Fibroblast of skin of left quadriceps (primary cell): Measurements from ENCODE around the gene JAK1.

Experiments used
- DNase-seq, 2 experiments: peaks; one replicate each; pipeline ENCODE4 v3.0.0-alpha.2; 2013; ENCODE audit warnings: low read depth in 2 of 2

JAK1 gene

DNA sequence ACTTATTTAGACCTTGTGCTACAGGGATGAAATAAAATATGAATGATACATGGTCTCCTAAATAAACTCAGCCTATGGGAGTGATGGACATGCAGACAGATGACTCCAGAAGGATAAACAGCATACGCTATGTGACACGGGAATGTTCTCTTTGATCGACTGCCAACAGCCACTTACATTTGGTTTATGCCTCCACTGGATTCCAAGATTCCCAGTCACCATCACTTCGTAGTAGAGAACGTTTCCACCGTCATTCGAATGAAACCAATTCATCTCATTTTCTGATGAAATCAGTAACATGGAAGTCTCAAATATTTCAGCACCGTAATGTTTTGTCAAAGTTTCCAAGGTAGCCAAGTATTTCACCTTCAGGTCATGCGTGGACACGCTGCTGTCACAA lies 99.7 kb downstream of the JAK1 start:
- no peak for DNase-seq

DNA sequence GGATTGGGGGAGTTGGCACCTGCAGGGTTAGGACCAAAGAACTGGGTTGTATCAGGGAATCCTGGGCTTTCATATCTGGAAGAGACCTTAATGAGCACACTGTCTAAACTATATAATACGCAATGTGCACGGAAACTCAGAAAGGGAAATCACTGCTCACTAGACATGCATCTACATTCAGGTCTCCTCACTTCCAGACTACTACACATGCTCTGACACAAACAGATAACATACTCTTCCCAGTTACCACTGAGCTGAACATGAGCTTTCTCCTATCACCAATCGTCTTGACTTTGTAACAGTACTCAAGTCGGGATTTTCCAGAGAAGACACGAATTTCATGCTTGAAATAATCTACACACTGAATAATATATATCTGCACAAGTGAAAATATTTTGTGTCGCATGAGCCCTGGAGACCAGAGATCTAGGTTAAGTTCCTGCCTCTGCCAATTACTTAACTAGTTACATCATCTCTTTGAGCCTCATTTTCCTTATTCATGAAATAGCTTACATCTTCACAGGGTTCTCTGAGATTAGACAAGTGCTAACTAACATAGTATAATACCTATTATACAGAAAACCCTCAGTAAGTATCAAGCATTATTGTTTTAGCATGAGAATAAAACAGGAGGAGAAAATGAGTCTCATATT lies 101.1 kb downstream of the JAK1 start:
- DNase-seq: no peak

DNA sequence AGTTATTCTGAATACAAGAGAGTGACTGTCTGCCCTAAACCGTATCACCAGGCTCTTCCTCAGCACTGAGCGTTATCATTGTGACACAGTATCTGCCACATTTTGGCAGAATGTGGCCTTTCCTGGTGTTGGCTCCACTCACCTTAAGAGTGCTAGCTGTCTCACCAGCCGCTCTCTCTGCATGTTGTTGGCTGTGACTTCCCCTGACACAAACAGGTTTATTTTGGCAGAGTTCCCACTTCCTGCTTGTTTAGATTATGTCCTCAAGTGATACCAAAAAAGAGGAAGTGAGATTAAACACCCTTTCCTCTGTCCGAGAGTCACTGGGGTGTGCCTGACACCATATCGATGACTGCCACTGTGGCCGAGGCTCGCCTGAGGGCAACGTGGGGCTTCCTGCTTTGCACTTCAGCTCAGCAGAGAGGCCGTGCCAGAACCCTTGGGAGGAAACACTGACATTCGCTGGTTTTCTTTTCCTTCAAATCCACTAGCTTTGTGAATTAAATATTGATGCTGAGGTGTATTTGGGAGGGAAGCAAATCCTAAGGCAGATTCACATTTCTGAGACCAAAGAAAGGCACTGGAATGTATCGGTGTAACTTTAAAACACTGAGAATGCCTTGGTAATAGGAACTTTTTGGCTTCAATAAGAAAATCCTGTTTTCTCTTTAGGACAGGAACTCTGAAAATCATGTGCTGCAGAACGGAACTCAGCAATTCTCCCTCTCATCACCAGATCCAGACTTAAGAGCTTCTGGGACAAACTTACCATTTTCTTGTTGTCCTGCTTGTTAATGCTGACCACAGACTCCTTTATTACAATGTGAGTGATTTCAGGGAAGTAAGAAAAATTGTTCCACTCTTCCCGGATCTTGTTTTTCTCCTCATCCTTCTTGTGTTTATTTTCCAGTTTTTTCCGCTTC lies 102.1 kb downstream of the JAK1 start:
- DNase-seq: no peak

DNA sequence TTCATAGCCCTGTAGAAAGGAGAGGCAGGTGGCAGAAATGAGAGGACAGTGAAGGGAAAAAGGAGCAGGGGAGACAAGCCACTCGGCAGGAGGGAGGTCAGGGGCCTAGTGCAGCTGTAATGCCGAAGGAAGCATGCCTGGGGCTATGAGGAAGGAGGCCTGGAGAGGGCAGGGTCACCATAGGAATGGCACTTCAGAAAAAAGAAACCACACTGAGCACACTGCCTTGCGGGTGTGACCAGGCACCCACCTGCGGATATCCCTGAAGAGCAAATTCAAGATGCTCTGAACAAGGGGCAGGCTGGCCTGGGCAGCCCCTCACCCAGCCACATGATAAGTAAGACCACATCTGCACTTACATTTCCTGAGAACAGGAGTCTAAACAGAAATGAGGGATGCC lies 104.7 kb downstream of the JAK1 start:
- DNase-seq: no peak

DNA sequence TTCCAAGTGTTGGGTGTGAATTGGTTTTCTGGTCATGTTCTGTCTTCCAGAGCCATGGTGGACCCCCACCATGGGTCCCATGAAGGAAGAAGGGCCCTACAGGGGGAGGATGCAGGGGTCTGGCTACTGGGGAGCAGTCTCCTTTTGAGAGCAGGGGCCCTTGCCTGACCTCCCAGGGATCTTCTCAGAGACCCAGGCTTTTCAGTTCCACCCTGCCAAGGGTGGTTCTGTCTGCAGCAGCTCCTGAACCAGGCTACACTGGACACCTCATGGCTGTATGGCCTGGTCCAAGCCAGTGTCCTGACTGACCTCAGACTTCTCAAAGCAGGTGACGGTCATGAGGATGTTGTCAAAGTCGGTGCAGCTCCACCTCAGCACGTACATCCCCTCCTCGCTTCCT lies 109.0 kb downstream of the JAK1 start:
- no peak for DNase-seq

DNA sequence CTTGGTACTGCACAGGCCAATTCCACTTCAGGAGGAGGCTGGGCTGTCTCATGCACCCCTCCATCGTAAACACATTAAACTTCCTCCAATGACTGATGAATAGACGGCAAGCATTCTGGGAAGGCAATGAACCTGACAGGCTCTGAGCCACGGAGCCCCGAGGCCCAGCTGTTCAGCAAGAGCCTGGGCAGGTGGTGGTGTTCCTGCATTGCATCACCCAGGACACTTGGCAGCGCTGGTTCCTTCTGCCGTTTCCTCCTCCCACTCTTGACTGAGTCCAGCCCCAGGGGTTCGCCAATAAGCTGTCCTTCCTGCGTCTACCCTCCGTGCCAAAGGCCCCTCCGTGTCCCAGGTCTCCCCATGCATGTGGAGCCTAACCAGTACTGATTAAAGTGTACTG lies 109.8 kb downstream of the JAK1 start:
- DNase-seq: no peak

DNA sequence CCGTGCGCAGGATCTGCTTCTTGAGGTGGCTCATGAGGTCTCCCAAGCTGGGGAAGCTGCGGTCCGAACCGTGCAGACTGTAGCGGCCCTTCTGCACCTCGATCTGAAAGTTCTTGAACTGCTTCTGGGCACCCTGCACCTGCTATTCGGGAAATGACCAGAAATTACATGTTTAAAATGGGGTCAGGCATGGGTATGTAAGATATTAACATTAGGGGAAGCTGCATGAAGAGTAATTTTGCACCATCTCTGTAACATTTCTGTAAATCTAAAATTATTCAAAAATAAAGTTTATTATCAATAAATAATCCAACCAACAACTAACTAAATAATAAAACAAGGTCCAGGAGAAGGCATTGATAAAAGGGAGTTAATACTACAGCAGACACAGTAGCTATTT lies 110.8 kb downstream of the JAK1 start:
- no peak for DNase-seq

DNA sequence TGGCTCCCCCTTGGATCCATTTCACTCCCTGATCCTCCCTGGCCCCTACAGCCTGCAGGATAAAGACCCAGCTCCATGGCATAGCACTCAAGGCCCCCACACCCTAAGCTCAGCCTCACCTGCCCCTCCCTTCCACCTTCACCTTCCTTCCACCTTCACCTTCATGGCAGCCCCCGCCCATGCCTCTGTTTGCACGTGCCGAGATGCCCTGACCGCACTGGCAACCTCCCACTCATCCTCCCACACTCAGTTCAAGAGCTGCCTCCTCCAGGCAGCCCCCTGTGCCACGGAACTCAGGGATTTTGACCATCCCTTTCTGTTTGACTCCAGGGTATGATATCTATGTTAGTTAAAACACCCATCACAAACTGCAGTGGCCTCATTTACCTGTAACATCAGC lies 111.7 kb downstream of the JAK1 start:
- no peak for DNase-seq

DNA sequence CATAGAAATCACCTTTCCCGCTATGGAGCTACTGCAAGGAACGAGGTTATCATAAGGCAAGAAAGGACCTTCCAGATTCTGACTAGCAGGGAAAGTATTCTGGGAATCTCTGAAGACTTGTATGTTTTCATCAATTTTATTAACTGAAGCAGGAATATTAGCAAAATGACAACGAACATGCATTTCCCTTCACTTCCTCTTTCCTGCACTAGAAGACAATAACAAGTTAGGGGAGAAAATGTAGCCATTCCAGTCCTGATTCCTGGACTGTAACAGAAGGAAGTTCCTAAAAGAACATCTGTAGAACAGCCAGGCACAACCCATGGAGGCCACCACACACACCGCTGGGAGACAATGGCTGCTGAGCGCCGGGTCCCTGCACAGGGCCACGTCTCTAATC lies 114.7 kb downstream of the JAK1 start:
- no peak for DNase-seq

DNA sequence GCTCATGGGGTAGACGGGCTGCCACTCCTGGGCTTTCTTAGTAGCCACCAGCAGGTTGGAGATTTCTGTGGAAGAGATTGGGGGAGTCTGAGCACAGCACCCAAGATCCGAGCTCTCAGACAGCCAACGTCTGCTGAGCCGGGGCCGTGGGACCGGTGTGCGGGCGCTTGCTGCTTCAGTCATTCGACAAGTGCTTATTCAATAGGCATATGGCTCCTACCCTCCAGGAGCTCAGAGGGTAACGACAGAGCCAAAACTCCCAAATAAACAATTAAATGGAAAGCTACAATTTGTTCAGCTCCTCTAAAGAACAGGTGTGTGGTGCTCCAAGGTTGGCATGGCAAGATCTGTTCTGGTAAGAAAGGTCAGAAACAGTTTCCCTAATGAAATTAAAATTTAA lies 115.5 kb downstream of the JAK1 start:
- no peak for DNase-seq

DNA sequence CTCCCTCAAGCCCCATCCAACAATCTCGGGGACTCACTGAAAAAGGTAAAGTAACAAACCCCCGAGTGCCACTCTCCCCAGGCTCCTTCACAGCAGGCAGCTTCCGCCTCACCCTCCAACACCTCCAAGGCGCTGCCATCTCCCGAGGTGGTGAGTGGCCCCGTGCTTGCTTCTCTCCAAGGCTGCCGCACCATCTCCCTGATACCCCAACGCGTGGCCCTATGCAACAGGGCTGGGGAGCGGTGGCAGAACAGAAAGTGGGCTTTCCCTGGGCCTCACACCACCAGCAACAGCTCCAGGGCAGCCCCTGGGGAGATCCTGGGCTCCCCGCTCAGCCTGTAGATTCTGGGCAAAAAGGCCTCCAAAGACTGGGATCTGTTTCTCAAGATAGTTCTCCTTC lies 116.4 kb downstream of the JAK1 start:
- no peak for DNase-seq

DNA sequence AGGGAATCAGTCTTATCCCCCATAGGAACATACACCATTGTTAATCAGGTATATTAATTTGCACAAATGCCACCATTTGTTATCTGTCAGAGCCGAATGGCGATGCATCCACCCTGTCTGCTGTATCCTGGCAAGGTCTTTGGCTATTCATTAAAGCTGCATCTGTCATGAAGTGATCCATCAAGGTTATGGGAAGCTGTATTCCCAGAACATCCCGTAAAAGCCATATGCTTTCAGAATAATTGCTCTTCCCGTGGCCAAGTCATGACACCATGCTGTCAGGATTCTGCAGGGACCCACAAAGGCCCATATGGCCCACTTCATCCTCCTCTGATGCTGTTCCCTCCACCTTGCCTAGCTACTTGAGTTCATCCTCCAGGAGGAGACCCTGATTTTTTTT lies 117.5 kb downstream of the JAK1 start:
- DNase-seq: no peak

DNA sequence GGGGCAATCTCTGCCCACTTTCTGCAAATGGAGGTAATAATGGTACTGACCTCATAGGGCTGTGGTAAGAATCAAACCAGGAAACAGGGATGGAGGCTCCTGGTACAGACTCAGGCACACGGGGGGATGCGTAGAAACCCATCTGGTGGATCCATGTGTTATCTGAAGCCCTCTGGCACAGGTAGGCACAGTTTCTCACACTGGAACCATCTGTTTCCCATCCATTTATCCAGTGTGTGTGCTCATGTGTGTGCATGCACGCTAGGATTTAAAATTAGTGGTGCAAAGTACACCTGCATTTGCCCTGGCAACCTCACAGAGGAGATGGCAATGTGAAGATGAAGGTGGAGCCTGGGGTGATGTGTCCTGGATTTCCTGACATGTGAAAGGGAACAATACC lies 118.2 kb downstream of the JAK1 start:
- no peak for DNase-seq

DNA sequence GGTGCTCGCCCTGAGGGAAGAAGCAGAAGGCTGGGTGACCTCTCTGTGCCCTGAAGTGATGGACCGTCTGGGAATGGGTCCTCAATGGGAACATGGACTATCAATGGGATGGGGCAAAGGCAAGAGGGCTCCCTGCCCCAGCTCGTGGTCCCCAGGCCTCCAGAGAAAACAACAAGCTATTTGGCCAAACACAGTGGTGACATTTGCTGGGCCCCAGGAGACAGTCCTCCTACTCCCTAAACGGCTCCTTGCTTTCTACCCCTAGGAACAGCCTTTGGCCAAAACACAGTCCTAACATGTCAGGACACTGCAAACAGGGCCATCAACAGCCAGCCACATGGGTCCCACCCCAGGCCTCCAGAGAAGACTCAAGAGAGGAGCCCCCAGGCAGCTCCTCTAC lies 118.7 kb downstream of the JAK1 start:
- no peak for DNase-seq

DNA sequence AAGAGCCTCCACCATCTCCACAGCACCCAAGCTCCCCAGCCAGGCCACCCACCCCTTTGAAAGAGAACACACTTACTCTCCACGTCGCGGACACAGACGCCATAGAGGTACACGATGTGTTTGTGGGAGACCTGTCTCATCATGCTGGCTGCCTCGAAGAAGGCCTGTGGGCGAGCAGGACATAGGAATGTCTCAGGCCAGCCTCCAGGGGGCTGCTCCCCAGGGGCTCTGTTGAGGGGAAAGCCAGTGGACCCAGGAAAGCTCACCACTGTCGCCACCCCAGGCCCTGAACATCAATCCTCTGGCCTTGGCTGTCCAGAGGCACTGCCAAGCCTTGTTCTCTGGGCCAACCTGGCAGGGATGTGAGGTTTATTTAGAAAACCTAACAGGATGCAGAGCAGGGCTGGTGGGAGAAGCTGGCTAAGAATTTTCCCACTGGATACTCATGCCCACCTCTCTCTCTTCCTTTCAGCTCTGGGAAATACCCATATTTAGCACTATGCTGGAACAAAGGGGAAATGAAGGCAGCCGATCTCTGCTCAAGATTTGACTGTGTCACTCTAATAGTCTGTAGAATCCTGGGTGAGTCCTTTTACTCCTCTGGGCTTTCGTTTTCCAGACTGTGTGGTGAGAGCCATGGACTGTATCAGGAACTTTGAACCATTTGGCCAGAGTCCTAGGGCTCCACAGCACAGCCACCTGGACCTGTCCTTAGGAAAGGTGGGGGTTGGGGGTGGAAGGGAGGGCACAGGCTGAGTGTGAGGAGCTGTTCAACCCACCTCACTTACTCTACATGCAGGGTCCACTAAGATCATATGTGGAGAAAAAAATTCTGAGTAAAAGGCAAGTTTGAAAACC lies 119.5 kb downstream of the JAK1 start:
- no peak for DNase-seq

DNA sequence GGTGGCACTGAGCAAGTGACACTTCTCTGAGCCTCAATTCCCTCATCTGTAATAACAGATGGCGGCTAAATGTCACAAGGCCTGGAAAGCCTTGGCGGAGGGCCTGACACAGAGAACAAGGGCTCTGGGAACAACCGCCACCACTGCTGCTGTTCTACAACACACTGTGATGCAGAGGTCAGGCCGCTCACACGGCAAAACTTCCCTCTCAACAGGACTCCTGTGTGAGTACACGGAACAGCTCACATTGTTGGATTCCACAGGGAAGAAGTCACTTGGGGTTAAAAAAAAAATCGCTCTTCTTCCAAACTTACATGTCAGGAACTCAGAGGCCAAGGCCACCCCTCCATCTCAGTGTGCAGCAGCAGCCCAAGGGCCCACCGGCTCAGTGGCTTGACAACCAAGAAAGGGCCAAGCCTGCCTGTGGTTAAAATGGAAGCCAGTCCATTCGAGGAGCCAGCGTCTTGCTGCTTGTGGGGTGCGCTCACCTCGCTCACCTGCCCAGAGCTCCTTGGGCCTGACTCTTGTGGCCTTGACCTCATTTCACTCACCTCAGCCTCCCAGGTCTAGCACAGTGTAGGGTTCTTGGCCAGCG lies 120.4 kb downstream of the JAK1 start:
- no peak for DNase-seq

DNA sequence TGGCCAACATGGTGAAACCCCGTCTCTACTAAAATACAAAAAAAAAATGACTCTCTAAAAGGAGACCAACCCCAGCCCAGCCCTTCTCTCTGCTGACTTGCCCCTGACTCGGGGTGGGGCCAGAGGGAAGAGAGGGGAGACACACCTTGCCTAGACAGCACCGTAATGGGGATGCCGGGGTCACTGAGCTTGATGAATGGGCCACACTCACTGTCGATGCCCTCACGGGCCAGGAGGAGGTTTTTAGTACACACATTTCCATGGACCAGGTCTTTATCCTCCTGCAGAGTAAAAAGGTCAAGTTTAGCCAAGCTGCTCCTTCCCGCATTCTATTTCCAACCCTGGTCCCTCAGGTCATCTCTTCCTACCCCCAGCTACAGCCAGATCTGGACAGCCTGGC lies 121.7 kb downstream of the JAK1 start:
- DNase-seq: no peak

DNA sequence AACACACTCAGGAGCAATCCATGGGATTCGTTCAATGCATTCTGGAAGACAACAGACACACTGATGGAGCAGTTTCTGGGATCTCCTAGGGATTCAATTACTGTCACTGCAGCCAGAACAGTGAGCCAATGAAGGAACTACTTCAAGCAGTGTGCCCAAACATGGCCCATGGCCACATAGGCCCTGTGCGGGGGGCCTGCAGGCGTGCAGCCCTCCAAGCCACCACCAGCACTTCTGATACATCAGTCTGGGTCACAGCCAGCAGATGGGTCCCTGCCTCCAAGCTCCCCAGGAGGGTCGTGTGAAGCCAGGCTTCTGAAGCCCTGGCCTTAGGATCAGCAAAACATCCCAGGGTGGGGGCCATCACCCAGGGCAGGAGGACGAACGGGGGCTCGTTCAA lies 122.2 kb downstream of the JAK1 start:
- no peak for DNase-seq

DNA sequence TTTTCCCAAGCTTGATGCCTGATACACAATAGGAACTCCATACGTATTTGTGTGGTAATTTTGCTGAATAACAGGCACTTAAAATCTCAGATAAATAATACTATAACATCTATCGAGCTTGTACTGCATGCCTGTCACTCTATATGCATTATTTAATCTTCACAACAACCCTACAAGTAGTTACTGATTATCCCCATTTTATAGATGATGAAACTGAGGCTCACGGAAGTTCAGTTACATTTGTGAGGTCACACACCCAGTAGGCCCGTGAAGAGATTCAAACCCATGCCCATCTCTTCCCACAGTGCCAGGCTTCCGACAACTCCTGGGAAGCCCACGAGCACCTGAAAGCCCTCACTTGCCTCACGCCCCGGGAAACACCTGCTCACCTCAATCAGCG lies 122.7 kb downstream of the JAK1 start:
- no peak for DNase-seq

DNA sequence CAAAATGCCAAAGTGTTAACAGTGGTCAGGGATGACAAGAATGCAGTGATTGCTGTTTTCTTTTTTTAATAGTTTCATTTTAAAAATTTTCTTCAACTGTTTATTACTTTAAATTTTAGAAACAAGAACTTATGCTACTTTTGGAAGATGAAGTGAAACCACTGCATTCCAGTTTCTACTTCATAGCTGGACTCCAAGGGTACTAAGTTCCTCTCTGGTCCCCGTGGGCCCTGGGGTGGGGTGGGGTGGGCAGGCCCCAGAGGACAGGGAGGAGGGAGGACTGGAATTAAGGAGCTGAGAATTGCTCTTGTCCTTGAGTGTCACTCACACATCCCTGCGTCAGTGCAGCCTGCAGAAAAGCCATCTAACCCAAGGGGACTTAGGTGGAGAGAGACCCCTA lies 124.1 kb downstream of the JAK1 start:
- no peak for DNase-seq

DNA sequence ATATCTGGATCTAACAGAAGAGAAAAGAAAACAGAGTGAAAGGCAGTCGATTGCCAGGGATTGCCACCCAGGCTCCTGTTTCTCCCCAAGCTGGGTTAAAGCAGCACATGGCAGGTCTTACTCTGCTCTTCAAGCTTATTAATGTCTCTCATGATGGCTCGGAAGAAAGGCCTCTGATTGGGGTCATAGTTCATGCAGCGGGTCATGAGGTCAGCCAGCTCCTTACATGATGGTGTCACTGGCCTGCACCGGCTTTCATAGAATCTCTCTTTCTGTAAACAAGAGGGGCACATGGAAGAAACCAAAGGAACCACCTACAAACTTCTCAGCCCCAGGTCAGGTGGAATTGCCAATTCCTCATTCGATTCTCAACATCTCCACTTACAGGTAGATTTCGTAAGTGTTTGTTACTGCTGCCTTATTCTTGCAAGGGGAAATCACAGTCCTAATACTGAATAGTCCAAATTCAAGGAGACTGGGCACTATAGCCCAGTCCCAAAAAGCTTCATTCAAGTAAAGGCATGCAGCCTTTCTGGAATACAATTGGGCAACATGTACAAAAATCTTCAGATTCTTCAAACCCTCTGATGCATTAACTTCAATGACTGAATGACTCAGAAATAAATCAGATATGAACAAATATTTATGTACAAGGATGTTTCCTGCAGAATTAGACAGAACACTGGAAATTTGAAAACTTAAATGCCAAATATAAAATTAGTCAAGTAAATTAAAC lies 124.9 kb downstream of the JAK1 start:
- DNase-seq: no peak
